Measurements from ENCODE around the gene NEK7.

NEK7 gene

GRCh38 chr1:198264282-198264681 is 107.5 kb downstream of the NEK7 start:
- no peak for DNase-seq

DNA sequence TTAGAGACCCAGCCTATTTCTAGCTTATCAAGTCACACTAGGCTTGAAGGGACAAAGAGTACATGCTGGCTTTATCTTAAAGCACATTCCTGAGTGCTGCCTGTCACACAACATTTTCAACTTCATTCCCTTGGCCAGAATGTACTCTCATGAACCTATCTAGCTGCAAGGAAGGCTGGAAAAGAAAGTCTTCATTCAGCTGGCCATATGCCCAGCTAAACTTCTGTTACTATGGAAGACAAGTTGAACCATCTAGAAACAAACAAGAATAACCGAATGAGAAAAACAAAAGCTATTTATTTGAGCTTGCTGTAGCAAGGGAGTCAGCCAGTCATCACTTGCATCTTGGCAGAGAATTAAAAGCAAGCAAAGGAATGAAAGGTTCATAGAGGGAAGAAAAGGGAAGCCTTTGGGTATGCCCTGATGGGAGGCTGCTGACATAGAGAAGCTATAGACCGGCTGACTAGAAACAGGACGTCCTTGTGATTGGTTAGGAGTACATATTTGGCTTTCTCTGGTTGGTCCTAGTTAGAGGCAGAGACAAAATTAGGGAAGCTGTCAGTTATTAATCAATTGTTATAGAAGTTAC is 108.4 kb downstream of the NEK7 start:
- DNase-seq, result no peak

DNA sequence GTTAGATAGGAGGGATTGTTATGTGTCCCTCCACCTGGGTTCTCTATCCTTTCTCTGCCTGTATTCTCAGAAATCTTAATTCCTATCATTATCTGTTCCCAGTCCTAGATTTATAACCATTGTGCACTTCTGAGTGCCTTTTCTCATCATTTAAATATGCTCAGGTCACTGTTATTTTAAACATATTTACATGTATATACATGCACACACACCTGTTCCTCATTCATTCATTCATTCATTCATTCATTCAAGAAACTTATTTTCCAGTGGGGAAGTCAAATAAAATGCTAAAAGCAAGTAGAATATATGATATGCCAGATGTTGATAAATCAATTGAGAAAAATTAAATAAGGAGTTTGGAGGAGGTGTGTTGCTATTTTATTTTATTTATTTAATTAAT is 110.3 kb downstream of the NEK7 start:
- DNase-seq, result no peak

- DNase-seq, result no peak
Measured at GRCh38 chr1:198267921-198268320, 111.1 kb downstream of the NEK7 start.

GRCh38 chr1:198268784-198269645 is 112.2 kb downstream of the NEK7 start:
- no peak for DNase-seq

DNA sequence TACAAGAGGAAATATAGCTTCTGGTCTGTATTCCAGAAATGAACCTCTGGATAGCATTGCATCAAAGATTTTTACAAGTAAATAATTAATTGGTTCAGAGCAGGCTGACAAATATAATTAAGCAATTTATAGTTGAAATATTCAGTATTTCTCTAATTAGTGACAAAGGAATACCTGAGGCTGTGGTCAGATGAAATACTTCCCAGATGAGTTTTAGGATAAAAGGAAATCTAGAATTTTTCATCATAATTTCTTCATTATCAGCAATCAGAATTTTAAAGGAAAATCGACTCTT is 112.8 kb downstream of the NEK7 start:
- DNase-seq, result no peak

- DNase-seq, result no peak
Measured at GRCh38 chr1:198270273-198270828, 113.6 kb downstream of the NEK7 start.

GRCh38 chr1:198271467-198271866 is 114.7 kb downstream of the NEK7 start:
- no peak for DNase-seq

DNA sequence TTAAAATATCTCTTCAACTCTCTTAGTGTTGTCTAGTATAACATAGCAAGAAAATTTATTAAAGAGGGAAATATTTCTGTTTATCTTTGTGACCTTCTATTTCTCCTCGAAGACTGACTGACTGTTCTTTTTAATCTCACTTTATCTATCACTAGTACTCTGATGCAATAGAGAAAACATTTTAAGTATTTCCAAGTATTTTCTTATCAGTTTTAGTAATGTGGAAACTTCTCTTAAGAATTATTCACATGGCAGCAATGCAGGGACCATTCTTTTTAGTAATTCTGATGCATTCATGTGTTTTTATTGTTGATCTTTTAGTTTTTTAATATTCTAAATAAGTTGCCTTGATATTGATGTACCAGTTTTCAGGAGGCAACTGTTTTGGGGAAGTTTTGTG is 115.7 kb downstream of the NEK7 start:
- no peak for DNase-seq

DNA sequence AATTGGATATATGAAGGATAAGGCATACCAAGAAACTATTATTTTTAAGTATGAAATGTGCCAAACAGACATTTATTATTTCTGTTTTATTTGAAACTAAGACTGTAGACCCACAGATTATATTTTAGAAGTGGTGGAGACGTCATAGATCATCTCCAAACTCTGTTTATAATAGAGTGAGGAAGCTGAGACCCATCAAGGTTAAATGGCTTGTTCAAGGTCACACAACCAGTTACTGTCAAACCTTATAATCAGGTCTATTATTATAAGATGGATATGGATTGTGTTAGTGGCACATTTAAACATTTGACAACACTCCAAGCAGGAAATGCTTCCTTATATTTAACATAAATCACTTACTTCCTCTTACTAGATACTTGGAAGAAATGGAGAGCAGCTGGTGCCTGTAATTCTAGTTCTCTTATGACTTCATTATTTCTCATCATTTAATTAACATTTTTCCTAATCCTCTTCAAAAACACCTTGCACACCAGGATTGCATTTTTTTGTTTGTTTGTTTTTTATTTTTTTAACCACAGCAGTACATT is 117.0 kb downstream of the NEK7 start:
- no peak for DNase-seq

- no peak for DNase-seq
Measured at GRCh38 chr1:198275597-198275996, 118.8 kb downstream of the NEK7 start.

GRCh38 chr1:198276241-198276640 is 119.4 kb downstream of the NEK7 start:
- DNase-seq, result no peak

DNA sequence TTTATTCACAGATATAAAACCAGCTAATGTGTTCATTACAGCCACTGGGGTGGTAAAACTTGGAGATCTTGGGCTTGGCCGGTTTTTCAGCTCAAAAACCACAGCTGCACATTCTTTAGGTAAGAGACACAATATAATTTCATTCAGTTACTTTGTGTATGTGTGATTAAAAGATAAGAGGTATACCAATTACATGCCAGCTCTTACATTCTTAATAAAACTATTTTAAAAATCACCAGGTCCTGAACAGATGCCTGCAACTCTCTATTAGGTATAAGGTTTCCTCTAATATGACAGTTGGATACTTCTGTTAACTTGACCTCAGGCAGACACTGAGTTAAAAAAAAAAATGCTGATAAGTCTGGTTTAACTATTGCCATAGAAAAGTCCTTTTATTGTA is 122.1 kb downstream of the NEK7 start:
- no peak for DNase-seq

DNA sequence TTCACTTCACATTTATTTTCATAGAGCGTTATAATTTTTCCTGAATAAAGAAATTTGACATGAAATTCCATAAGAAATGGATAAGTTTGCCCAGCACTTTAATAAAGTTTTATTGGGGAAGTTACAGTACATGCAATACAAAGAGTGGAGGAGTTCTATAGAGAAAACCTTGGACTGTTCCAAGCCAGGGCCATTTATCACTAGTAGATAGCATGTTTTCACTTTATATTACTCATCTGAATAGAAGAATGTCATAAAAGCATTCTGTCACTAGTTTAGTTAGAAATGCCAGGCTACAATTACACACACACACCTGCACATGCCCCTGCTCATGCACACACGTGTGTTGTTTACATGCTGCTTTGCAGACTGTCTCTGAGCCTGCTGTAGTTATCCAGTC is 123.3 kb downstream of the NEK7 start:
- no peak for DNase-seq

DNA sequence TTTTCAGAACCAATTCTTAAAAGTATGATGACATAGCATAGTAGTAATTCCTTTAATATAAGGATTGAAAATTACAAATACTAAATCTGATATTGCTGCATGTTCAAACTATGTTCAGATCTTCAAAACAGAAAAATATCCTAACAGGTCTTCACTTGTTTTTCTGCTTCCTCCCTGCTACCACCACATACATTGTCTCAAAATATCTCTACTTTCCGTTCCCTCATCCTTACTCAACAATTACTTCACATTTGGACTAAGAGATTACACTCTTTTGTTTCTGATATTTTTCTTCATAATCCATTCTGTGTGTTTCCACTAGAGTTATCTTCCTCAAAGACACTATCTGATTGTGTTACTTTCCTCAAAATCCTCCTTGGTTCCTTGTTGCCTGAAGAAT is 125.1 kb downstream of the NEK7 start:
- DNase-seq, result no peak

- no peak for DNase-seq
Measured at GRCh38 chr1:198283222-198283621, 126.4 kb downstream of the NEK7 start.

GRCh38 chr1:198287916-198288315 is 131.1 kb downstream of the NEK7 start:
- DNase-seq, result no peak

DNA sequence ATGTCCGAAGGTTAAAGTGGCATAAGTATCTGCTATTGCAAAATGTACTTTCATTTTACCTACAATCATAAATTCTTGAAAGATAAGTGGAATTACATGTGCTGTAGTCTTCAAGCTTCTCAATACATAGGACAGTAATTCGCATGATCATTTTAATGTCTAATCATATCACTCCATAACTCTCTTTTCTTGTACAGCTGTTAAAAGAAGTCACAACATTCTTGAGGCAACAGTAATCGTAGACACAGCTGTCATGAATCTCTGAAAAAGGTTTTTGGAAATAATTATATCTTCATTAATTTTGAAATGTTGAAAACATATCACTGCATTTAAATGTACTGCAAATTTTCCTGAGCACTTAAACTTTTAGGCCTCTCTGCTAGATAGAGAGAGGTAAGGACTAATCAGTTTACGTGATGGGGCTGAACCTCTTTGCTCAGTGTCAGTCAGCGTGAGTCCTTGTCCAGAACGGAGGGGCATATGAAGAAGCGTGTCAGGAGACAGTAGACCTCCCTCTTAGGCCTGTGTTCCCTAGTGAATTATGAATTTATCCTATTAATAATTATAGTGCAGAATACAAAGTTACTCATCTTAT is 133.4 kb downstream of the NEK7 start:
- DNase-seq, result no peak

DNA sequence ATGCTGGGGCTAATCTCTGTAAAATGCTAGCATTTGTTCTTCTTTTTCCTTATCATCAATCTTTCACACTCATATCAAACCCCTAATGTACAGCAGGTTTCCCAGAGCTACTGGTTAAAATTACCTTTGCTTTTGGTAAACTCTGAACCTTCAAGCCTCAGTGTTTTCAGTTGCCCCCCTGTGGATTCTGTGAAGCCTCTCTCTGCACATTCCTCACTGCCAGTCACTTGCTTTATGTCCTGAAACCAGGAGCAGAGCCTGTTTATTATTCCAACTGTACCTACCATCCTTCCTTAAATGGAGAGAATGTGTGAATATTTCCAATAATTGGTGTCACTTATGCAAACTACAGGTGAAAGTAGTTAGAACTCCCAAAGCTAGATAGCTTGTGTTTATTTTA is 134.2 kb downstream of the NEK7 start:
- no peak for DNase-seq

DNA sequence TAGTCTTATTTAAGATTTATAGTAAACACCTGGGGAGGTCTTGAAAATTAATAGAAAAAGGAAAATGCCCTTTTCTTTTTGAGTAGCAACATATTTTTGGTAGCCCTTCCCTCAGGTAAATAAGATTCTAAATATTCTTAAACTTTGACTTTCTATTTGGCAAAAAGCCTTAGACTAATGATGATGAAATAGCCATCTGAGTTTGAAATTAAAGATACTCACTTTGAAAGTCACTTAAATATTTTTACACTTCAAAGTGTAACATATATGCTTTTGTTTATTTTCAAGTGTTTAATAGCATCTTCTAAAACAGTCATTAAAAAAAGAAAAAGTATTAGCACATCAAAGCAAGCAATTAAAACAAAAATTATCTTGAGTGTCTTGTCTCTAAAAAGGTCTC is 135.1 kb downstream of the NEK7 start:
- no peak for DNase-seq

- DNase-seq, result no peak
Measured at GRCh38 chr1:198295225-198295624, 138.4 kb downstream of the NEK7 start.

- no peak for DNase-seq
Measured at GRCh38 chr1:198295971-198296370, 139.2 kb downstream of the NEK7 start.

DNA sequence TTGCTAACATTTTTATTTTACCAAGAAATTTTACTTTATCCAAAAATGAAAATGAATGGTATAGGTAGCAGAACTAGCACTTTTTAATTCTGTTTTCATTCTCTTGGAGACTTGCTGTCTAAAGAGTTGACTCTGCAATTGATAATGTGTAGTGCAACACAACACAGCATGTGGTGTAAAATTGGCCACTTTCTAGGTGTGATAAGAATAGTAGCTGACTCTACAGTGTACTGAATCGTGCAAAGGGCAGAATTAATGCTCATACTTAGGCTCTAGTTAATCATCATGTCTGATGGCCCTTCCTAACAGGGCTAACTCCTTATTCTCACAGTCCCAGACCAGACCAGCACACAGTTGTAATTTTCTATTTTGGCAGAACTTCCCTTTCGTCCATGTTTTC is 140.5 kb downstream of the NEK7 start:
- no peak for DNase-seq

- no peak for DNase-seq
Measured at GRCh38 chr1:198298640-198299039, 141.8 kb downstream of the NEK7 start.

Data from NCI-H345 (cell line).